ENCODE results near the gene DCXR. TPM values are rescaled to one million over a fixed set of nuclear protein-coding genes. Genes with fewer than 3 reads are reported as not detected.

The DCXR gene
- total and polyA plus RNA-seq, 2 donors (not counting 1 experiment from before 2014, with no cell fraction given) = 63.9 to 143 TPM

GRCh38 chr17:82083533-82084359, 46.2 kb upstream of the DCXR start:
- no peak overlapping the region for H3K4me3 Mint-ChIP-seq
- ATAC-seq (ENCODE audit: low read depth) = no peak
- 94% methylated on average over 54 of the region's 55 CpGs for WGBS (ENCODE audit: insufficient coverage)
- DNase-seq = no peak
- no peaks in the 10 kb centered on the region for H3K79me2 ChIP-seq (ENCODE audit: control insufficient read depth, insufficient read depth, low read length)
- no peaks in the 10 kb centered on the region for H3K4me1 Mint-ChIP-seq
- H3K36me3 ChIP-seq (replicated peaks in 1 of 2; ENCODE audit: control extremely low read depth in 1 of 2, control insufficient read depth in 1 of 2, extremely low read depth in 1 of 2, insufficient read depth in 2 of 2, low read length in 1 of 2) = peaks cover 0 to 65% of the 10 kb centered on the region in 2 experiments
- ChIA-PET CTCF (no interaction called here), POLR2A (no interaction called here)
- no peaks in the 10 kb centered on the region for H3K9me3 ChIP-seq (ENCODE audit: control extremely low read depth in 1 of 3, control insufficient read depth in 2 of 3, insufficient read depth in 1 of 3, low read length in 2 of 3)
- H3K4me3 ChIP-seq (ENCODE audit: control extremely low read depth in 1 of 5, extremely low read depth in 1 of 5, insufficient read depth in 1 of 5, low read depth in 2 of 5, low read length in 4 of 5) = no peak overlapping the region
- H3K9ac ChIP-seq (ENCODE audit: low read length) = no peak overlapping the region
- H2AFZ ChIP-seq (ENCODE audit: insufficient read depth, low read depth, low read length, poor library complexity, severe bottlenecking) = no peak overlapping the region
- H3K27ac ChIP-seq (ENCODE audit: low read length in 2 of 2) = no peak overlapping the region
- H3K4me2 ChIP-seq (replicated peaks; ENCODE audit: low read depth, low read length, poor library complexity, severe bottlenecking) = no peak overlapping the region
- no peaks in the 10 kb centered on the region for H4K20me1 ChIP-seq (ENCODE audit: control insufficient read depth, insufficient read depth, low read length, poor library complexity, severe bottlenecking)
- no peaks in the 10 kb centered on the region for H3K9me3 Mint-ChIP-seq (ENCODE audit: insufficient read depth)
- H3K27me3 ChIP-seq (replicated peaks in 1 of 4; ENCODE audit: control extremely low read depth in 1 of 4, control insufficient read depth in 3 of 4, insufficient read depth in 4 of 4, low read length in 3 of 4) = no peaks in the 10 kb centered on the region
- no peak overlapping the region for H3K27ac Mint-ChIP-seq
- H3K4me1 ChIP-seq (ENCODE audit: control insufficient read depth in 2 of 2, insufficient read depth in 2 of 2, low read length in 2 of 2) = no peaks in the 10 kb centered on the region
- H3K27me3 Mint-ChIP-seq = no peaks in the 10 kb centered on the region
- intact Hi-C loops (cut with micrococcal nuclease) = no loop called here
- TF ChIP-seq, protein P1, sequence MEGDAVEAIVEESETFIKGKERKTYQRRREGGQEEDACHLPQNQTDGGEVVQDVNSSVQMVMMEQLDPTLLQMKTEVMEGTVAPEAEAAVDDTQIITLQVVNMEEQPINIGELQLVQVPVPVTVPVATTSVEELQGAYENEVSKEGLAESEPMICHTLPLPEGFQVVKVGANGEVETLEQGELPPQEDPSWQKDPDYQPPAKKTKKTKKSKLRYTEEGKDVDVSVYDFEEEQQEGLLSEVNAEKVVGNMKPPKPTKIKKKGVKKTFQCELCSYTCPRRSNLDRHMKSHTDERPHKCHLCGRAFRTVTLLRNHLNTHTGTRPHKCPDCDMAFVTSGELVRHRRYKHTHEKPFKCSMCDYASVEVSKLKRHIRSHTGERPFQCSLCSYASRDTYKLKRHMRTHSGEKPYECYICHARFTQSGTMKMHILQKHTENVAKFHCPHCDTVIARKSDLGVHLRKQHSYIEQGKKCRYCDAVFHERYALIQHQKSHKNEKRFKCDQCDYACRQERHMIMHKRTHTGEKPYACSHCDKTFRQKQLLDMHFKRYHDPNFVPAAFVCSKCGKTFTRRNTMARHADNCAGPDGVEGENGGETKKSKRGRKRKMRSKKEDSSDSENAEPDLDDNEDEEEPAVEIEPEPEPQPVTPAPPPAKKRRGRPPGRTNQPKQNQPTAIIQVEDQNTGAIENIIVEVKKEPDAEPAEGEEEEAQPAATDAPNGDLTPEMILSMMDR (IDR thresholded peaks at IDR 0.05) = no peak
- no peak for TF ChIP-seq EZH2 (IDR thresholded peaks at IDR 0.05; ENCODE audit: borderline replicate concordance, insufficient read depth, low read depth, low read length, poor library complexity, severe bottlenecking)

GRCh38 chr17:82083009-82083408, 45.5 kb upstream of the DCXR start:
- Histone ChIP-seq H3K4me3 (ENCODE audit: control extremely low read depth in 1 of 5, extremely low read depth in 1 of 5, insufficient read depth in 1 of 5, low read depth in 2 of 5, low read length in 4 of 5) (no peak overlapping the region), H2AFZ (ENCODE audit: insufficient read depth, low read depth, low read length, poor library complexity, severe bottlenecking) (no peak overlapping the region), H3K36me3 (replicated peaks in 1 of 2; ENCODE audit: control extremely low read depth in 1 of 2, control insufficient read depth in 1 of 2, extremely low read depth in 1 of 2, insufficient read depth in 2 of 2, low read length in 1 of 2) (peaks cover 0 to 58% of the 10 kb centered on the region in 2 experiments), H3K9me3 (ENCODE audit: control extremely low read depth in 1 of 3, control insufficient read depth in 2 of 3, insufficient read depth in 1 of 3, low read length in 2 of 3) (no peaks in the 10 kb centered on the region), H3K27ac (ENCODE audit: low read length in 2 of 2) (no peak overlapping the region), H3K4me1 (ENCODE audit: control insufficient read depth in 2 of 2, insufficient read depth in 2 of 2, low read length in 2 of 2) (no peaks in the 10 kb centered on the region), H3K4me2 (replicated peaks; ENCODE audit: low read depth, low read length, poor library complexity, severe bottlenecking) (no peak overlapping the region), H3K27me3 (replicated peaks in 1 of 4; ENCODE audit: control extremely low read depth in 1 of 4, control insufficient read depth in 3 of 4, insufficient read depth in 4 of 4, low read length in 3 of 4) (no peaks in the 10 kb centered on the region), H3K79me2 (ENCODE audit: control insufficient read depth, insufficient read depth, low read length) (no peaks in the 10 kb centered on the region), H4K20me1 (ENCODE audit: control insufficient read depth, insufficient read depth, low read length, poor library complexity, severe bottlenecking) (no peaks in the 10 kb centered on the region), H3K9ac (ENCODE audit: low read length) (no peak overlapping the region)
- Mint-ChIP-seq H3K27me3 (no peaks in the 10 kb centered on the region), H3K27ac (no peak overlapping the region), H3K4me3 (no peak overlapping the region), H3K4me1 (no peaks in the 10 kb centered on the region), H3K9me3 (ENCODE audit: insufficient read depth) (no peaks in the 10 kb centered on the region)
- ATAC-seq (ENCODE audit: low read depth) = no peak
- intact Hi-C loops (cut with micrococcal nuclease) = no loop called here
- CTCF ChIA-PET = no interaction called here
- DNase-seq = no peak
- TF ChIP-seq, protein P1 (IDR thresholded peaks at IDR 0.05) = no peak
- no peak for TF ChIP-seq EZH2 (IDR thresholded peaks at IDR 0.05; ENCODE audit: borderline replicate concordance, insufficient read depth, low read depth, low read length, poor library complexity, severe bottlenecking)
- POLR2A ChIA-PET = no interaction called here
- 99% methylated on average over 24 of the region's 24 CpGs for WGBS (ENCODE audit: insufficient coverage)

Measured in B cell (primary cell).